Tibial artery (tissue), 4 donors: Measurements from ENCODE around the gene IQGAP1.
A peak's percentile ranks its signal among the peaks of the same experiment; 100 is the strongest.

Experiments
- DNase-seq, 2 donors: peaks; one replicate each; pipeline ENCODE4 v3.0.0-alpha.2; 2019
- H3K27ac ChIP-seq, 2 donors: fragments of 200-600 bp; sonication (generic) in 1 of 2; 1 replicate in 1 of 2; 2 replicates in 1 of 2; pipeline ENCODE4 v1.5.1; 2018 to 2019; ENCODE audit warnings: mild to moderate bottlenecking in 1 of 2
- H3K27me3 ChIP-seq, 2 donors: fragments of 200-600 bp; sonication (generic) in 1 of 2; one replicate each; pipeline versions ENCODE4 v1.5.1 to v1.6.0; 2016 to 2019
- H3K36me3 ChIP-seq, 3 donors: fragments of 200-600 bp; sonication (generic) in 2 of 3; one replicate each; pipeline ENCODE4 v1.5.1; 2016 to 2019; ENCODE audit warnings: mild to moderate bottlenecking in 2 of 3
- H3K4me1 ChIP-seq, 4 donors: fragments of 200-600 bp; sonication (generic) in 2 of 4; 1 replicate in 3 of 4; 2 replicates in 1 of 4; pipeline ENCODE4 v1.5.1; 2016 to 2019
- H3K4me3 ChIP-seq, 2 donors: fragments of 200-600 bp; sonication (generic) in 1 of 2; 1 replicate in 1 of 2; 2 replicates in 1 of 2; pipeline ENCODE4 v1.5.1; 2018 to 2019; ENCODE audit warnings: mild to moderate bottlenecking in 2 of 2
- H3K9me3 ChIP-seq, 3 donors: fragments of 200-600 bp; sonication (generic) in 1 of 3; one replicate each; pipeline ENCODE4 v1.5.1; 2016 to 2019
- intact Hi-C: fragments of 100-400 bp; cut with DNase I; formaldehyde crosslinking; loops from one replicate; pipeline ENCODE4 v1.15.0; 2023; ENCODE audit warnings: low total_unique reads
- TF ChIP-seq, protein P1 (sequence below), 2 experiments: fragments of 200-600 bp in 1 of 2; fragments of 450-650 bp in 1 of 2; IDR thresholded peaks; one replicate each; pipeline ENCODE4 v1.5.1; 2017 to 2019; ENCODE audit warnings: antibody characterized with exemption in 2 of 2, mild to moderate bottlenecking in 1 of 2, moderate library complexity in 1 of 2

The IQGAP1 gene

DNA sequence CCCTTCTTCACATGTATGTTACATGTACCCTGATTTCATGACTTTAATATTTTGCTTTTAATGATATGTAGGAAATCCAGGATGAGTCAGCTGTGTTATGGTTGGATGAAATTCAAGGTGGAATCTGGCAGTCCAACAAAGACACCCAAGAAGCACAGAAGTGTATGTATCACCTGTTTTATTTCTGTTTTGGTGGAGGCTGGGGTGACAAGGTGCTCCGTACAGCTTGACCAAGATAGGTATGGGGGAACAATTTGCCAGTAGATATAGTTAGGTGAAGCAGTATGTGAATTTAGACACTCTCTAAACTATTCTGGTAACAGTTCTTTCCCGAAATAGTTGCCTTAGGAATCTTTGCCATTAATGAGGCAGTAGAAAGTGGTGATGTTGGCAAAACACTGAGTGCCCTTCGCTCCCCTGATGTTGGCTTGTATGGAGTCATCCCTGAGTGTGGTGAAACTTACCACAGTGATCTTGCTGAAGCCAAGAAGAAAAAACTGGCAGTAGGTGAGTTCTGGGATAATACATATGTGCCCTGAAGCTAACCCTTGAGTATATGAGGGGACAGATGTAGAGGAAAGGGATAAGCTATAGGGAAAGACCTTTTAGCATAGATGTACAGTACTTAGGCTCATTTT, 78.0 kb downstream of the IQGAP1 start:
- H3K27ac ChIP-seq = peak overlapping the region; percentile 61 to 67
- intact Hi-C loops = no loop called here
- no peak overlapping the region for H3K4me3 ChIP-seq
- TF ChIP-seq, protein P1, sequence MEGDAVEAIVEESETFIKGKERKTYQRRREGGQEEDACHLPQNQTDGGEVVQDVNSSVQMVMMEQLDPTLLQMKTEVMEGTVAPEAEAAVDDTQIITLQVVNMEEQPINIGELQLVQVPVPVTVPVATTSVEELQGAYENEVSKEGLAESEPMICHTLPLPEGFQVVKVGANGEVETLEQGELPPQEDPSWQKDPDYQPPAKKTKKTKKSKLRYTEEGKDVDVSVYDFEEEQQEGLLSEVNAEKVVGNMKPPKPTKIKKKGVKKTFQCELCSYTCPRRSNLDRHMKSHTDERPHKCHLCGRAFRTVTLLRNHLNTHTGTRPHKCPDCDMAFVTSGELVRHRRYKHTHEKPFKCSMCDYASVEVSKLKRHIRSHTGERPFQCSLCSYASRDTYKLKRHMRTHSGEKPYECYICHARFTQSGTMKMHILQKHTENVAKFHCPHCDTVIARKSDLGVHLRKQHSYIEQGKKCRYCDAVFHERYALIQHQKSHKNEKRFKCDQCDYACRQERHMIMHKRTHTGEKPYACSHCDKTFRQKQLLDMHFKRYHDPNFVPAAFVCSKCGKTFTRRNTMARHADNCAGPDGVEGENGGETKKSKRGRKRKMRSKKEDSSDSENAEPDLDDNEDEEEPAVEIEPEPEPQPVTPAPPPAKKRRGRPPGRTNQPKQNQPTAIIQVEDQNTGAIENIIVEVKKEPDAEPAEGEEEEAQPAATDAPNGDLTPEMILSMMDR (IDR thresholded peaks at IDR 0.05) = no peak
- H3K4me1 ChIP-seq = peaks cover 0 to 48% (median 29%) of the 10 kb centered on the region in 4 donors
- DNase-seq = no peak
- peaks cover 27 to 70% (median 49%) of the 10 kb centered on the region in 3 donors for H3K36me3 ChIP-seq
- H3K9me3 ChIP-seq = no peaks in the 10 kb centered on the region
- H3K27me3 ChIP-seq = no peaks in the 10 kb centered on the region

DNA sequence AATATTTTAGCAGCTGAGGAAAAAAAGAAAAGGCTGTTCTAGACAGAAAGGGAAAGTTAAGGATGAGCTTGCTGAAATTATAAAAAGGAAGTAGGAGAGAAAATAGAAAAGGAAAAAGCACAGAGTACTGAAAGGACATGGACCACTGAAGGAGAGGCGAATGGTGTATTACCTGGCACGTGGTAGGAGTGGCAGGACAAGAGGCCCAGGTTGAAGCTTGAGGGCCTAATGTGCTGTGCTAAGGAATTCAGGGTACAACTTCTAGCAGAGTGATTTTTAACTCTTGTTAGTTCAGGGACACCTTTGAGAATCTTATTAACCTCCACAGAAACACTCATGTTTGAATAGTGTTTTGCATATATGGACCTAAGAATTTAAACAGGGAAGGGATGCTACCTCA, 81.7 kb downstream of the IQGAP1 start:
- Histone ChIP-seq H3K9me3 (no peaks in the 10 kb centered on the region), H3K36me3 (peaks cover 60 to 94% (median 81%) of the 10 kb centered on the region in 3 donors), H3K4me1 (peaks cover 0 to 22% (median 18%) of the 10 kb centered on the region in 4 donors), H3K27ac (no peak overlapping the region), H3K4me3 (no peak overlapping the region), H3K27me3 (no peaks in the 10 kb centered on the region)
- intact Hi-C loops = no loop called here
- TF ChIP-seq, protein P1 (IDR thresholded peaks at IDR 0.05) = no peak
- DNase-seq = no peak

DNA sequence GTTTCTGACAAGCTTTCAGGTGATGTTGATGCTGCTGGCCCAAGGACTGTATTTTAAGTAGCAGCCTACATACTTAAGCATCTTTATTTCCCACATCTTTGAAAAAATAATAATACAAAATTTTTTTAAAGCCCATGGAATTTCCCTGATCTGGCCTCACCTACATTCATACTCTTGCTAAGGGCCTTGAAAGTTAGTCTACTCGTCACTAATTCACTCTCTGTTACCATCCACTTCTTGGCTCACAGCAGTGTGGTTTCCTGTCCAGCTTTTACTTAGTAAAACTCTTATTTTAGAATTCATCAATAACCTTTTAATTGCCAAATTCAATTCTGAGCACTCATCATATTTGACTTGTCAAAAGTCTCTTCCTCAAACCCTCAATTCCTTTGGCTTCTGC, 82.4 kb downstream of the IQGAP1 start:
- no peak for DNase-seq
- Histone ChIP-seq H3K9me3 (no peaks in the 10 kb centered on the region), H3K27ac (no peak overlapping the region), H3K4me1 (peaks cover 0 to 15% (median 11%) of the 10 kb centered on the region in 4 donors), H3K36me3 (peaks cover 68 to 100% (median 88%) of the 10 kb centered on the region in 3 donors), H3K4me3 (no peak overlapping the region), H3K27me3 (no peaks in the 10 kb centered on the region)
- intact Hi-C loops = no loop called here
- TF ChIP-seq, protein P1 (IDR thresholded peaks at IDR 0.05) = no peak

DNA sequence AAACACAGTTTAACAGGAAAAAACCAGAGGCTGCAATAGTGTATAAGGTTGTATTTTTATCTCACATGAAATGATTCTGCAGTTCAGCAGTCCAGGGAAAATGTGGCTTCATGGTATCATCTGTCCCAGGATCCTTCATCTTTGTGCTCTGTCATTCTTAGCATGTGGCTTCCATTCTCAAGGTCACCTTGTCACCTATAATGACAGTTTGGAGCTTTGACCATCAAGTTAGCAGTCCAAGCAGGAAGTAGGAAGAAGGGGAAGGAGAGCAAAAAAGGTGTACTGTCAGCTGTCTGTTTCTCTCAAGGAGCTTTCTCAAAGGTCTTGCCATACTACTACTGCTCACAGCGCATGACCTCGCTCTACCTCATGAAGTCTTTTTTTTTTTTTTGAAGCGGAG, 83.1 kb downstream of the IQGAP1 start:
- no peaks in the 10 kb centered on the region for H3K9me3 ChIP-seq
- DNase-seq = no peak
- H3K27ac ChIP-seq = no peak overlapping the region
- TF ChIP-seq, protein P1 (IDR thresholded peaks at IDR 0.05) = no peak
- H3K27me3 ChIP-seq = no peaks in the 10 kb centered on the region
- H3K4me1 ChIP-seq = peaks cover 0 to 9% (median 4%) of the 10 kb centered on the region in 4 donors
- intact Hi-C loops = no loop called here
- no peak overlapping the region for H3K4me3 ChIP-seq
- peaks cover 74 to 100% (median 90%) of the 10 kb centered on the region in 3 donors for H3K36me3 ChIP-seq

DNA sequence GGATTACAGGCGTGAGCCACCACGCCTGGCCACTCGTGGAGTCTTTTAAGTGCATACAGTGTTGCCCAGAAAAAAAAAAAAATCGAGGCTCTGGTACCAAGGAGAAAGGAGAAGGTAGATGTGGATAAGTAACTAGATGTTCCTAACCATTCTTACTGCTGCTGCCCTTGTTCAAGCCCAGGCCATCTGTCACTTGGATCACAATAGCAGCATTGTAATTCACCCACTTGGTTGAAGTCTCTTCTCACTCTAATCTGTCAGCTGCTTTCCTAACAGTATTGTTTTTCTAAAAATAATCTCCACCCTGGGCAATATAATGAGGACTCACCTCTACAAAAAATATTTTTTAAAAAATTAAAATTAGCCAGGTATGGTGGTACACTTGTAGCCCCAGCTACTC, 83.7 kb downstream of the IQGAP1 start:
- H3K4me1 ChIP-seq = peaks cover 0 to 7% (median under 1%) of the 10 kb centered on the region in 4 donors
- no peaks in the 10 kb centered on the region for H3K9me3 ChIP-seq
- intact Hi-C loops = no loop called here
- H3K4me3 ChIP-seq = no peak overlapping the region
- TF ChIP-seq, protein P1 (IDR thresholded peaks at IDR 0.05) = no peak
- H3K36me3 ChIP-seq = peaks cover 77 to 100% (median 90%) of the 10 kb centered on the region in 3 donors
- DNase-seq = no peak
- H3K27me3 ChIP-seq = no peaks in the 10 kb centered on the region
- H3K27ac ChIP-seq = no peak overlapping the region
